ENCODE results near the gene MARCHF4. TPM values are rescaled to one million over a fixed set of nuclear protein-coding genes. Genes with fewer than 3 reads are reported as not detected.

The MARCHF4 gene
- total and polyA plus RNA-seq, 2 donors (not counting 1 experiment from before 2014, with no cell fraction given), result 1.3 to 3.6 TPM

GRCh38 chr2:216366777-216367471 lies 5.4 kb downstream of the MARCHF4 start:
- no peaks in the 10 kb centered on the region for H3K36me3 ChIP-seq (ENCODE audit: control insufficient read depth, insufficient read depth, low read length)
- H4K20me1 ChIP-seq (ENCODE audit: control insufficient read depth, extremely low read depth, insufficient read depth, low read length), result no peaks in the 10 kb centered on the region
- H2AFZ ChIP-seq (ENCODE audit: low read length), result no peak overlapping the region
- H3K4me3 ChIP-seq (replicated peaks in 1 of 4; ENCODE audit: control extremely low read depth in 1 of 4, insufficient read depth in 1 of 4, low read depth in 3 of 4, low read length in 4 of 4), result peak overlapping the region in 1 of 4 experiments; percentile 6
- TF ChIP-seq EZH2 (IDR thresholded peaks at IDR 0.05; ENCODE audit: low read length, missing control alignments) (no peak), CTCF (conservative IDR thresholded peaks at IDR 0.05 in 1 of 2, IDR thresholded peaks at IDR 0.05 in 1 of 2; ENCODE audit: low read depth in 1 of 2, low read length in 2 of 2) (no peak)
- DNase-seq (ENCODE audit: low read depth in 2 of 2), result peak in 1 of 2 donors; percentile 25
- no peak overlapping the region for H3K9ac ChIP-seq (ENCODE audit: insufficient read depth, low read length)
- H3K9me3 ChIP-seq (ENCODE audit: control insufficient read depth, insufficient read depth, low read depth, low read length), result no peaks in the 10 kb centered on the region
- peaks cover 19% of the 10 kb centered on the region for H3K4me1 ChIP-seq (ENCODE audit: control insufficient read depth, extremely low read depth, insufficient read depth, low read length)
- H3K4me2 ChIP-seq (ENCODE audit: extremely low read depth, insufficient read depth, low read length), result no peak overlapping the region
- H3K27me3 ChIP-seq (ENCODE audit: control insufficient read depth, insufficient read depth, low read length), result no peaks in the 10 kb centered on the region
- H3K79me2 ChIP-seq (ENCODE audit: control insufficient read depth, insufficient read depth, low read length), result peaks cover 24% of the 10 kb centered on the region
- no peak overlapping the region for H3K27ac ChIP-seq (ENCODE audit: insufficient read depth, low read length)

DNA sequence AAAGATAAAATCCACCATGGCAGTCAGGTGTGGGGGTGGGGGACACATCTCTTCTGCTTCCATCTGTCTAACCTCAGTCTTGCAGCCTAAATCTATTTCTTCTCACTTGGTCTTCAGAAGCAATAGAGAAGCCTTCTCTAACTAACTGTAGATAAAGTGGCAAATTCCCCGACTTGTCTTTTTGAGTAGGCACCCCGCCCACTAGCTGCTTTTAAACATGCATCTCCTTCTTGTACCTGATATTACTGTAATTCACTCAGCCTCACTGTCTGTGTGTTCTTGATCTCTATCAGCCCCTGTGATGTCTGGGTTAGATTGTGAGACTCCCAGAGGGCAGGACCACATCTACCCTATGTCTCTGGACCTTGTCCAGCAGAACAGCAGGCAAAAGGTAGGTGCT lies 6.8 kb downstream of the MARCHF4 start:
- Histone ChIP-seq H3K27ac (ENCODE audit: insufficient read depth, low read length) (no peak overlapping the region), H3K36me3 (ENCODE audit: control insufficient read depth, insufficient read depth, low read length) (no peaks in the 10 kb centered on the region), H3K9ac (ENCODE audit: insufficient read depth, low read length) (no peak overlapping the region), H3K4me2 (ENCODE audit: extremely low read depth, insufficient read depth, low read length) (no peak overlapping the region), H3K27me3 (ENCODE audit: control insufficient read depth, insufficient read depth, low read length) (no peaks in the 10 kb centered on the region), H3K4me3 (replicated peaks in 1 of 4; ENCODE audit: control extremely low read depth in 1 of 4, insufficient read depth in 1 of 4, low read depth in 3 of 4, low read length in 4 of 4) (no peak overlapping the region), H3K9me3 (ENCODE audit: control insufficient read depth, insufficient read depth, low read depth, low read length) (no peaks in the 10 kb centered on the region), H3K79me2 (ENCODE audit: control insufficient read depth, insufficient read depth, low read length) (peaks cover 18% of the 10 kb centered on the region), H3K4me1 (ENCODE audit: control insufficient read depth, extremely low read depth, insufficient read depth, low read length) (peaks cover 17% of the 10 kb centered on the region), H4K20me1 (ENCODE audit: control insufficient read depth, extremely low read depth, insufficient read depth, low read length) (no peaks in the 10 kb centered on the region), H2AFZ (ENCODE audit: low read length) (no peak overlapping the region)
- no peak for TF ChIP-seq EZH2 (IDR thresholded peaks at IDR 0.05; ENCODE audit: low read length, missing control alignments)
- TF ChIP-seq CTCF (conservative IDR thresholded peaks at IDR 0.05 in 1 of 2, IDR thresholded peaks at IDR 0.05 in 1 of 2; ENCODE audit: low read depth in 1 of 2, low read length in 2 of 2), result no peak
- no peak for DNase-seq (ENCODE audit: low read depth in 2 of 2)

- no peaks in the 10 kb centered on the region for H3K36me3 ChIP-seq (ENCODE audit: control insufficient read depth, insufficient read depth, low read length)
- no peak overlapping the region for H3K9ac ChIP-seq (ENCODE audit: insufficient read depth, low read length)
- no peak overlapping the region for H3K4me3 ChIP-seq (replicated peaks in 1 of 4; ENCODE audit: control extremely low read depth in 1 of 4, insufficient read depth in 1 of 4, low read depth in 3 of 4, low read length in 4 of 4)
- peaks cover 7% of the 10 kb centered on the region for H3K79me2 ChIP-seq (ENCODE audit: control insufficient read depth, insufficient read depth, low read length)
- H3K4me2 ChIP-seq (ENCODE audit: extremely low read depth, insufficient read depth, low read length), result no peak overlapping the region
- no peaks in the 10 kb centered on the region for H3K9me3 ChIP-seq (ENCODE audit: control insufficient read depth, insufficient read depth, low read depth, low read length)
- no peak overlapping the region for H3K27ac ChIP-seq (ENCODE audit: insufficient read depth, low read length)
- no peaks in the 10 kb centered on the region for H4K20me1 ChIP-seq (ENCODE audit: control insufficient read depth, extremely low read depth, insufficient read depth, low read length)
- H2AFZ ChIP-seq (ENCODE audit: low read length), result no peak overlapping the region
- peaks cover 7% of the 10 kb centered on the region for H3K4me1 ChIP-seq (ENCODE audit: control insufficient read depth, extremely low read depth, insufficient read depth, low read length)
- no peaks in the 10 kb centered on the region for H3K27me3 ChIP-seq (ENCODE audit: control insufficient read depth, insufficient read depth, low read length)
- DNase-seq (ENCODE audit: low read depth in 2 of 2), result no peak
- TF ChIP-seq EZH2 (IDR thresholded peaks at IDR 0.05; ENCODE audit: low read length, missing control alignments), result no peak
- no peak for TF ChIP-seq CTCF (conservative IDR thresholded peaks at IDR 0.05 in 1 of 2, IDR thresholded peaks at IDR 0.05 in 1 of 2; ENCODE audit: low read depth in 1 of 2, low read length in 2 of 2)
These were observed 9.1 kb downstream of the MARCHF4 start for GRCh38 chr2:216363221-216363620.
